ENCODE data around the gene MDFIC.
"Not testable (repeated sequence)": the region's sequence is repeated elsewhere in the genome, so short reads cannot be mapped to it uniquely, and the experiment has no call there.

MDFIC gene

GRCh38 chr7:114922026-114922651, at the start of gene MDFIC:
MDFIC (plus strand) TSS chr7:114922094; CDS start chr7:114923034, 940 bp downstream.
- peak; percentile 34 for DNase-seq (ENCODE audit: low read depth)

GRCh38 chr7:114874170-114874569, 47.7 kb upstream of the MDFIC start:
- DNase-seq (ENCODE audit: low read depth), result no peak

GRCh38 chr7:114875186-114875585, 46.7 kb upstream of the MDFIC start:
- no peak for DNase-seq (ENCODE audit: low read depth)

GRCh38 chr7:114879554-114879953, 42.3 kb upstream of the MDFIC start:
- DNase-seq (ENCODE audit: low read depth), result peak; percentile 21

GRCh38 chr7:114885836-114886235, 36.1 kb upstream of the MDFIC start:
- peak; percentile 37 for DNase-seq (ENCODE audit: low read depth)

GRCh38 chr7:114886241-114886640, 35.7 kb upstream of the MDFIC start:
- DNase-seq (ENCODE audit: low read depth), result no peak

- DNase-seq (ENCODE audit: low read depth), result not testable (repeated sequence)
Observed at GRCh38 chr7:114889116-114889515, 32.8 kb upstream of the MDFIC start.

- peak; percentile 99 for DNase-seq (ENCODE audit: low read depth)
Observed at GRCh38 chr7:114889646-114890285, 32.1 kb upstream of the MDFIC start.

- DNase-seq (ENCODE audit: low read depth), result no peak
Observed at GRCh38 chr7:114890561-114890960, 31.3 kb upstream of the MDFIC start.

- DNase-seq (ENCODE audit: low read depth), result no peak
Observed at GRCh38 chr7:114900127-114900526, 21.8 kb upstream of the MDFIC start.

GRCh38 chr7:114901771-114902170, 20.1 kb upstream of the MDFIC start:
- DNase-seq (ENCODE audit: low read depth), result peak; percentile 72

- DNase-seq (ENCODE audit: low read depth), result no peak
Observed at GRCh38 chr7:114903131-114903530, 18.8 kb upstream of the MDFIC start.

- peak; percentile 92 for DNase-seq (ENCODE audit: low read depth)
Observed at GRCh38 chr7:114910787-114911186, 11.1 kb upstream of the MDFIC start.

GRCh38 chr7:114911411-114911810, 10.5 kb upstream of the MDFIC start:
- DNase-seq (ENCODE audit: low read depth), result no peak

- DNase-seq (ENCODE audit: low read depth), result no peak
Observed at GRCh38 chr7:114916261-114916892, 5.5 kb upstream of the MDFIC start.

- DNase-seq (ENCODE audit: low read depth), result no peak
Observed at GRCh38 chr7:114917211-114917839, 4.6 kb upstream of the MDFIC start.

GRCh38 chr7:114919587-114919986, 2.3 kb upstream of the MDFIC start:
- no peak for DNase-seq (ENCODE audit: low read depth)

- DNase-seq (ENCODE audit: low read depth), result no peak
Observed at GRCh38 chr7:114921631-114922025, 266 bp upstream of the MDFIC start.

- DNase-seq (ENCODE audit: low read depth), result peak; percentile 80
Observed at GRCh38 chr7:114922652-114923402, 933 bp downstream of the MDFIC start.

GRCh38 chr7:114923403-114923713, 1.5 kb downstream of the MDFIC start:
- DNase-seq (ENCODE audit: low read depth), result no peak

GRCh38 chr7:114924038-114924712, 2.3 kb downstream of the MDFIC start:
- no peak for DNase-seq (ENCODE audit: low read depth)

- no peak for DNase-seq (ENCODE audit: low read depth)
Observed at GRCh38 chr7:114925434-114925833, 3.5 kb downstream of the MDFIC start.

All from amniotic epithelial cell (primary cell).